GM19238 (cell line): ENCODE results near the gene PIGN.

ENCODE experiments used
- DNase-seq: peaks from one replicate; pipeline ENCODE4 v3.0.0; 2011; ENCODE audit warnings: low spot score; ENCODE audit not compliant: insufficient read length

Gene PIGN

DNA sequence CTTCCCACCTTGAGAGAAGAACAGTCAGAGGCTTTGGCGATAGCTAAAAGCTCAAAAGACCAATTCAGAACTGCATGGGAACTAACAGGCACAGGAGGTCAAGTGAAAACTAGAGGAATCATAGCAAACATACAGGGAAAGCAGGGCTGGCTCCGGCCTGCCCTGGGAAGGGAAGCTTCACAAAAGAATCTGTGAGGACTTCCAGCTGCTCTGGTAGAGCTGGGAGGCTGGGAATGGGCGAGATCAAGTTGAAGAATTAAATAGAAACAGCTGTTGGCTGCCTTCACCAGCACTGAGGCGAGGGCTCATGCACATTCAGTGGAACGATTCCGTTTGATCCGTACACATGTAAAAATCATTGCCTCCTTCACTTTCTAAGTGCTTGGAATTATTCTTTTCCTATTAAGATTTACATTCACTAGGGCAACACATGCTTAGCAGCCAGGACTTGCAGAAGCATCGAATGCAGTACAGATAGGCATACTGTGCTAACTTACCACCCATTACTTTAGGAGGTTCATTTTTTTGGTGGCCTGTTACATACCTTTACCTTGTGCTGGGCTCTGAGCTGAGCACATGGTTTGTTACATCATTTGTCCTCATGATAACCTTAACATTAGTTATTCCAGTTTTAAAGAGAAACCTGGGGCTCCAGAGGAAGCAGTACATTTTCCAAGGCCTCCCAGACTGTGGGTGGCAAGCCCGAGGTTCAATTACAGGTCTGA, 168.7 kb downstream of the PIGN start:
- DNase-seq = no peak

DNA sequence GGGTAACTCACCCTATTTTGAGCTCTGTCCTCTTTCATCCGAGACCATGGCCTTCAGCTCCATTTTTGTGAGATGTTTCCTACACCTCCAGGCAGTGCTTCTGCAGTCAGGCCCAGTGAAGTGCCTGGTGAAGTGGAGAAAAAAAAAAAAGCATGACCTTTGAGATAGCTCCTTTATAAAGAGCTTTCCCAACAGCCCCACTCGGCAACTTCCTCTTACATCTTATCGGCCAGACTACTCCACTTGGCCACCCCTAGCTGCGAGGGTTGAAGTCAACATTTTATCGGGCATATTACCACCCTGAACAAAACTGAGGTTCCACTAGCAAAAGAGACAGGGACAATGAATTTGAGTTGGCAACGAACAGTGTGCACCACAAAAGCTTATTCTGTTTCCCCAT, 169.2 kb downstream of the PIGN start:
- no peak for DNase-seq

DNA sequence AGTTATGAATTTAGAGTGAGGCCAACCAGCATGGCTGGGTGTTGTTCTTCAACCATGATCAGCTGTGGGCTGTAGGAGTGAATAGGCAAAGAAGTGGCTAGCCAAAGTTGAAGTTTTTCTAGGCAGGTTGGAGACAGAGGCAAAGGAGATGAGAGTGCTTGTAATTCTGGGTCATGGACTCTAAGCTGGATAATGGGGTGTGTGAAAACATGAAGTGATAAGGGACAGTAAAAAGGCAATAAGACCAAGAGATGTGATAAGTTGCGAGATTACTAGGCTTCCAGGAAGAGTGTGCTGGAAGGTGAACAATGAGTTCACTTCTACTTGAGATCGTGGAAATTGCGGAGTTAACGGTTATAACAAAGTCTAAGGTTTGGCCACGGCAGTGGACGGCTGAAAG, 175.4 kb downstream of the PIGN start:
- DNase-seq = no peak

DNA sequence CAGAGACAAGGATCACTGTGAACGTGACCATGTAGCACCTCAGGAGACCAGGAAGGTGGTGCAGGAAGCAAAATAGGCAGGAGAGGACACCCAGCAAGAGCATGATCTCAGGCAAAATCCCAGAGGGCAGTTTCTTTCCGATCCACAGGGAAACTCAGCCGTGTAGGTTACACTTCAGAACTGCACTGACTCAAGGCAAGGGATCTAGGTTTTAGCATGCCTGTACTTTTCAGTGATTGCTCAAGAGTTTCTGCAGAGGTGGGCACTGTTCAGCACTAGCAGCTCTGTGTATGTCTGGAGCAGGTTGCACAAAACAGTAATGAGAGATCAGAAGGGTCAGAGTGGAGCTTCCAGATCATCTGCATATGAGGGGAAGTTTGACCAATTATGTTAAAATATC, 177.3 kb downstream of the PIGN start:
- DNase-seq = no peak

DNA sequence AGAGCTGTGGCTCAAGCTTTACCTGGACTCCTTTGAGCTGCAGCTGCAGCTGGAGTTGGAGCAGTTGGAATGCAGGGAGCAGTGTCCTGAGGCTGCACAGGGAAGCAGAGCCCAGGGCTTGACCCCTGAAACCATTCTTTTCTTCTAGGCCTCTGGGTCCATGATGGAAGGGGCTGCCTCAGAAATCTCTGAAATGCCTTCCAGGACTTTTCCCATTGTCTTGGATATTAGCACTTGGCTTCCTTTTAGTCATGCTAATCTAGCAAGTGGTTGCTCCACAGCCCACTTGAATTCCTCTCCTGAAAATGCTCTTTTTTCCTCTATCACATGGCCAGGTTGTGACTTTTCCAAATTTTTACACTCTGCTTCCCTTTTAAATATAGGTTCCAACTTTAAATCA, 185.5 kb downstream of the PIGN start:
- DNase-seq = no peak

DNA sequence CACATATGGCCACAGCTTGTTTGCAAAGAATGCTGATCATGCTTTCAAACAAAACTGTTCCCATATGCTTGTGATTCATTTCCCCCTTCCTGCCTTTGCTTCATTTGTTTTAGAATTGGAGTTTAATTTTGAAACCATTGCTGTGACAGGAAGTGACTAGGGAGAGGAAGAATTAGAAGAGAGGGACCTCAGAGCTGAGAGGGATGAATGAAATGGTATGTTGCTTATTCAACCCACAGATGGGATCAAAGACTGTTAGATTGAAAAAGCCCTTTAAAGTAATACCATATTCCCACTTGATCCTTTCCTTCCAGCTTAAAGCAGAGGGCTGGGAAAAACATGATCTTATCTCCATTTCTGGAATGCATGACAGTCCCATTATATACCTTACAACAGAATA, 187.9 kb downstream of the PIGN start:
- no peak for DNase-seq

DNA sequence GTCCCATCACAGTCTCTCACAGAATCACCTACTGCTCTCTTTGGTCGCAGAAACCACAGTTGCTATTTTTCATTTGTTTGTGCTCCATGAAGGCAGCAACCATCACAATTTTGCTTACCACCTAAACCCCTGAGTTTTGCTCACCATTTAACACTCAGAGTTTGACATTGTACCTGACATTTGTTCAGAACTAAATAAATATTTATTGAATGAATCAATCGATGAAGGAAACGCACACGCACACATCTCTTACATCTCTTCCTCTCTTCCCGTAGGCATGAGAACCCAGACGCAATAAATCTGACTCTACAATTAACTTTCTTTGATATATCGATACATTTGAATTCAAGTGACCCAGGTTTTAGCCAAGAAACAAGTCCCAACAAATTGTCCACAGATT, 188.5 kb downstream of the PIGN start:
- DNase-seq = no peak

DNA sequence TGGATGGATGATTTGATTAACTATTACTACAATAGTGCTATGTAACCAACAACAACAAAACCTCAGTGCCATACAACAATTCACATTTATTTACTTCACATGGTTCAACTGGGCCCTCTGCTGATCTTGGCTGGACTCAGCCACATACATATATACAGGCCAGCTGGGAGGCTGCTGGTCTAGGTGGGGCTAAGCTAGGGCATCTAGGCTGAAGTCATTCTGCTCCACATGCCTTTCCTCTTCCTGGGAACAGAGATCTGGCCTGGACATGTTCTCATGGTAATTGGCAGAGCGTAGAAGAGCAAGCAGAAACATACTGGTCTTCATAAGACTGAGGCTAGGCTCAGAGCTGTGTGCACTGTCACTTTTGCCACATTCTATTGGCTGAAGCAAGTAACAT, 191.2 kb downstream of the PIGN start:
- no peak for DNase-seq

DNA sequence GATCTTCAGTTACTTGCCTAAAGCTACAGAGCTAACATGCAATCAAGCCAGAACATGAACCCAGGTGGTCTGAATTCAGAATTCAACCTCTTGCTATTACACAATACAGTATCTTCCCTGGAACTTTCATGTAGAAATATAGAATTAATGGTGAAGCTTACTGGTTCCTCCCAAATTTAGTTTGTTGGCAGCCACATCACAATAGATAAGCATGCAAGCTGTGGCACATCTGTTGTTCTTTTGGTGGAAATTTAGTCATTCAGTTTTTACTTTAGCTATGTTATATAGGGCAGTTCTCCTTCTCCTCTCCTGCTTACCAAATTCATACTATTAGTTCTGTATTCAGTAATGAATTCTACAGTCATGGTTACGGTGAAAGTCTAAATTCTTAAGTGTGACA, 193.0 kb downstream of the PIGN start:
- DNase-seq = no peak

DNA sequence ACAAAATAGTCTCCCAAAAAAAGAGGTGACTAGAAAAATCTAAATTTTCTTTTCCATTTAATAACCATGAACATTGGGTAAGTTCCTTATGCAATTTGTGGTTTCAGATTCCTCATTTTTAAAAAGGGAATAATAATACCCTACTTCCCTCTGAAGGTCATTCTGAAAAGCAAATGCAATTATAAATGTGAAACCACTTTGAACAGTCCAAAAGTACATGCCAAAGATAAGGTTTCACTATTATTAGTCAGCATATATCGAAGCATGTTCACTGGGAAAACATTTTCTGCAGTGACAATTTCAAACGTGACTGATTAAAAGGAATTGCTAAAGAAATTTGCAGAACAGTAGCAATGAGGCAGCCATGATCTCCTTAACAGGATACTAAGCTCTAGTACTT, 193.9 kb downstream of the PIGN start:
- no peak for DNase-seq

DNA sequence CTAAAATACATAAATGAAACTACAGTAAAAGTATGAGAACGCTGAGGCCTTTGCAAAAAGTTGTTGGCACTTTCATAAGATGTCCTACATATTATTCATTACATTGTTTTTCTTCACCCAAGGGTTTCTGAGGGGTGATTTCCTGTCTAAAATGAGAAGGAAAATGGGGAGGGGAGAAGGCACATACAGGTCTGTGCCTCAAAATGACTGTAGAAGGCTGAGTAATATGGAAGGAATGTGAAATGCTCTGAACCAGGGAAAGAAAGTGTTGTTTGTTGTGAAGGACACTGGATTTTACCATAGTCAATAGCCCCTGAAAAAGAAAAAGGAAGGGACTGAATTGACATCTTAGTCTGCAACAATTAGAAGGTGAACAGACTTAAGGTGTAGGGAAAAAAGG, 194.6 kb downstream of the PIGN start:
- no peak for DNase-seq

DNA sequence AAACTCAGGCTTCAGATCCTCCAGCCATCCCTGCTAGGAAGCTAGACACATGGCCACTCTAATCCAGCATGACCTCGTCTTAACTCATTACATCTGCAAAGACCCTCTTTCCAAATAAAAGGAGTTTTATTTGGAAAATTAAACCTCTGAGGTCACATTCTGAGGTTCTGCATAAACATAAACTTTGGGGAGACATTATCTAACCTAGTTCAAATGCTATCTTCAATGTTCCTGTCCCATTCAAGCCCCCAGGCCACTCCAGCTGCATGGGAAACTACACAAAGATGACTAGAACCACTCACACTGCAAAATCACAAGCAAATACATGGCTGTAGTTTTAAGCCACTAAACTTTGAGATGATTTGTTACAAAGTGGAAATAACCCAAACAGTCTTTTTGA, 195.0 kb downstream of the PIGN start:
- no peak for DNase-seq

DNA sequence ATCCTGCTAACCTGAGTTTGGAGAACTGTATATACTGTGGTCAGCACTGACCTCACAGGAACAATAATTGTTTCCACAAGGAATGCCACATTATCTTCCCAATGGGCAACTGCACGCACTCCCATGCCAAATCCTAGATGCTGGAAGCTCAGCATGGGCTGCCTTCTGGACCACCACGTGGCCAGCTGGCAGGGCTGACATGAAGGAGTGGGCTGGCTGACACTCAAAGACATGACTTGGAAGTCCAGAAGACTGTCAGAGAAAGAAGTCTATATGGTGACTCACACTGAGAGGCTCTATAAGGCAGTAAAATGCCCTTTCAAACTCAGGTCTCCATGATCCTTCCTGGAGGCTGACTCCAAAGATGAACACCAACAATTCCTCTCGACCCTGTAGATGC, 195.7 kb downstream of the PIGN start:
- DNase-seq = no peak
